Fibroblast of pulmonary artery (primary cell): ENCODE measurements around the gene PRM3.

Experiments
- DNase-seq: peaks from one replicate; pipeline ENCODE4 v3.0.0-alpha.2; 2010; ENCODE audit warnings: low read depth
- H3K4me3 ChIP-seq: replicated peaks from 2 replicates; pipeline ENCODE4 v1.5.1; 2011; ENCODE audit warnings: low read depth, mild to moderate bottlenecking, control low read depth, low read length, moderate library complexity
- TF ChIP-seq, protein P1 (sequence below): IDR thresholded peaks from 2 replicates; pipeline ENCODE4 v1.5.1; 2011; ENCODE audit warnings: mild to moderate bottlenecking, control low read depth, low read length, inconsistent platforms; ENCODE audit errors: missing control alignments

The PRM3 gene

DNA sequence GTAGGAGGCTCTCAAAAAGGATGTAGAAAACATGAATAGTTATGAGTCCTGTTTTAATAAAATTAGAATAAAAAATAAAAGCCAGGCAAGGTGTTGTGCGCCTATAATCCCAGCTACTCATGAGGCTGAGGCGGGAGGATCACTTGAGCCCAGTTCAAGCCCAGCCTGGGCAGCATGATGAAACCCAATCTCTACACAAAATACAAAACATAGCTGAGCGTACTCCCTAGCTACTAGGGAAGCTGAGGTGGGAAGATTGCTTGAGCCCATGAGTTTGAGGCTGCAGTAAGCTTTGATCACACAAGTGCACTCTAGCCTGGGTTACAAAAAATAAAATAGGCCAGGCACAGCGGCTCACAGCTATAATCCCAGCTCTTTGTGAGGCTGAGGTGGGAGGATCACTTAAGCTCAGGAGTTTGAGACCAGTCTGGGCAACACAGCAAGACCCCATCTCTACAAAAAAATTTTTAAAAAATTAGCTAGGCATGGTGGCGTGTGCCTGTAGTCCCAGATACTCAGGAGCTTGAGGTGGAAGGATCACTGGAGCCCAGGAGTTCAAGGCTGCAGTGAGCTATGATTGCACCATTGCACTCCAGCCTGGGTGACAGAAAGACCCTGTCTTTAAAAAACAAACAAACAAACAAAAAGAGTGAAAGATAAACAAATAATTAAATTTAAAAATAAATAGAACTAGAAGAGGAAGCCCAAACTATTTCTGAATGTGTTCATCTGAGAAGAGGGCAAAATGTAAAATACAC, 24.9 kb upstream of the PRM3 start:
- no peak for DNase-seq
- no peak overlapping the region for H3K4me3 ChIP-seq
- TF ChIP-seq, protein P1, sequence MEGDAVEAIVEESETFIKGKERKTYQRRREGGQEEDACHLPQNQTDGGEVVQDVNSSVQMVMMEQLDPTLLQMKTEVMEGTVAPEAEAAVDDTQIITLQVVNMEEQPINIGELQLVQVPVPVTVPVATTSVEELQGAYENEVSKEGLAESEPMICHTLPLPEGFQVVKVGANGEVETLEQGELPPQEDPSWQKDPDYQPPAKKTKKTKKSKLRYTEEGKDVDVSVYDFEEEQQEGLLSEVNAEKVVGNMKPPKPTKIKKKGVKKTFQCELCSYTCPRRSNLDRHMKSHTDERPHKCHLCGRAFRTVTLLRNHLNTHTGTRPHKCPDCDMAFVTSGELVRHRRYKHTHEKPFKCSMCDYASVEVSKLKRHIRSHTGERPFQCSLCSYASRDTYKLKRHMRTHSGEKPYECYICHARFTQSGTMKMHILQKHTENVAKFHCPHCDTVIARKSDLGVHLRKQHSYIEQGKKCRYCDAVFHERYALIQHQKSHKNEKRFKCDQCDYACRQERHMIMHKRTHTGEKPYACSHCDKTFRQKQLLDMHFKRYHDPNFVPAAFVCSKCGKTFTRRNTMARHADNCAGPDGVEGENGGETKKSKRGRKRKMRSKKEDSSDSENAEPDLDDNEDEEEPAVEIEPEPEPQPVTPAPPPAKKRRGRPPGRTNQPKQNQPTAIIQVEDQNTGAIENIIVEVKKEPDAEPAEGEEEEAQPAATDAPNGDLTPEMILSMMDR: no peak

DNA sequence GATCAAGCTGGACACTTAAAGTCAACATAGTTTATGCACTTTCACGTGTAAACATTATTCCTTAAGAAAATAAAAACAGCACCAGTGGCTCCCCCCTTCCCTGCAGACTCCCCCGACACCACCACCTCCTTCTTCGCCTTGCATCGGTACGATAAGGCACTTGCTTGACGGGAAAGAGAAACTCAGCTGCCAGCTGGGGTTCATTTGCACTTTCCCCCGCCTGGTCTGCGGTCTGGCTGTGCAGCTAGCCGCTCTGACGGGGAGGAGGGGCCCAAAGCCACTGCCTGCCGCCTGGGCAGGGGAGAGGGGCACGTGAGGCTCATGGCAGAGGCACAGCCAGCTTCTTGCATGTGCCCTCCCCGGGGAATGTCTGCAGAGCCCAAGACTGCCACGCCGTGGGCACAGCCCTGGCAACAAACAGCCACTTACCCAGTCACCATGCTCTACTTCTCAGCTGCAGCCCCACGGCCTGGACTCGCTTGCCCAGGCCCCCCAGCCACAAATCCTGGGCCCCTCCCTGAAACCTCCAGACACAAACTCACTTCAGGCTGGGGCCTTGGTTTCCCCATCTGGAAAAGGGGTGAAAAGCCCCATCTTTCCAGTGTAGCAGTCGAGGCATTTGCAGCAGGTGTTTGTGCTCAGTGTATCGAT, 24.2 kb upstream of the PRM3 start:
- TF ChIP-seq, protein P1: no peak
- peak; percentile 50 for DNase-seq

DNA sequence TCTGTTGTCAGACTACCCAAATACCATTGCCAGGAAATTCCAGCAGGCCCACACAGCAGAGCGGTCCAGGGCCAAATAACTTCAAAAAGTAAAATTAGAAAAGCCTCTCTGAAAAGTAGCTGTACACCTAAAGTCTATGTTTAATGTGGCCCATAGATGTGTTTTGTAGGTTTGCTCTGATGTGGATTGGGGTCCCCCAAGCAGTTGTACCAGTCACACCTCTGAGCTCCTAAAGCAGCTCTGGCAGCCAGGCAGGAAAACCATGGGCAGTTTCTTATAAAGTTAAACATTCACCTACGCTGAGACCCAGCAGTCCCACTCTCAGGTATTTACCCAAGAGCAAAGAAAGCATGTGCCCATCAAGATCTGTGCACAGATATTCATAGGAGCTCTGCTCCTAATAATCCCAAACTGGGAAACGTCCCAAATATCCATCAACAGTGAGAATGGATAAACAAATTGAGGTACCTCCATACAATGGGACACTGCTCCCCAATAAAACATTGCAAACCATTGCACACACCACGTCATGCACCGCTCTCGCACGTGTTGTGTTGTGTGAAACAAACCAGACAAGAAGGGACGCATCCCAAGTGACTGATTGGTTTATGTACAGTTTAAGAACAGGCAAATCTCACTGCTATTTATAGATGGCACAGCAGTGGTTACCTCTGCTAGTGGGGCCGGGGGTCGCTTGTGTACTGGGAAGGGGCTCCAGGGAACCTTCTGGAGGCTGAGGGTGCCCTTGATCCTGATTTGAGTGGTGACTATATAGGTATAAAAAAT, 23.5 kb upstream of the PRM3 start:
- DNase-seq: no peak
- H3K4me3 ChIP-seq: no peak overlapping the region

More for the DNA sequence above, 24.2 kb upstream of the PRM3 start:
- no peak overlapping the region for H3K4me3 ChIP-seq

DNA sequence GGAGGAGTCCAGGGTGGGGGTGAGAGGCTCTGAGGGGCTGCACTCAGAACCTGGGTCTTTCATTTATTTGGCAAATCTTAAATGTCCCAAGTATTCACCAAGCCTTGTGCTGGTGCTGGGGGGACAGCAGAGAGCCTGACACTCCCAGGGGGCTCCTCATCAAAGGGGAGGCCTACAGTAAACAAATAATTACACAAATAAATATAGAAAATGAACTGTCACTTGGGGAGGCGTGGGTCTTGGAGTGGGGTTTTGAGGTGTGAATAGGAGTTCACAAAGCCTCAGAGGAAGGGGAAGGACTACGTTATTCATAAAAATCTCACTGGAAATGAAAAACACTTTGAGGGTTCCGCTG, 22.9 kb upstream of the PRM3 start:
- H3K4me3 ChIP-seq: no peak overlapping the region
- TF ChIP-seq, protein P1: no peak
- no peak for DNase-seq

More for the DNA sequence above, 23.5 kb upstream of the PRM3 start:
- TF ChIP-seq, protein P1: no peak

DNA sequence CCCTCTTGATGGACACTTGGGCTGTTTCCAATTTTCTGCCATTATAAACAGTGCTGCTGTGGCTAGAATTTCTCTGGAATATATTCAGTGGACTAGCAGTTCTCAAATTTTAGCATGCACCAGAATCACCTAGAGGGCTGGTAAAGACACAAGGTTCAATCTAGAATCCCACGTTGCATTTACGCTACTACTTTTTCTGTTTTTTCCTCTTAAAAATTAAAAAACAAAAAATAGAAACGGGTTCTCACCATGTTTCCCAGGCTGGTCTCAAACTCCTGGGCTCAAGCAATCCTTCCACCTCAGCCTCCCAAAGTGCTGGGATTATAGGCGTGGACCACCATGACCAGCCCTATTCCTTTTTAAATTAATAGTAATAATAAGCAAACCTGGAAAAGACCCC, 22.2 kb upstream of the PRM3 start:
- DNase-seq: no peak
- TF ChIP-seq, protein P1: no peak
- H3K4me3 ChIP-seq: no peak overlapping the region

DNA sequence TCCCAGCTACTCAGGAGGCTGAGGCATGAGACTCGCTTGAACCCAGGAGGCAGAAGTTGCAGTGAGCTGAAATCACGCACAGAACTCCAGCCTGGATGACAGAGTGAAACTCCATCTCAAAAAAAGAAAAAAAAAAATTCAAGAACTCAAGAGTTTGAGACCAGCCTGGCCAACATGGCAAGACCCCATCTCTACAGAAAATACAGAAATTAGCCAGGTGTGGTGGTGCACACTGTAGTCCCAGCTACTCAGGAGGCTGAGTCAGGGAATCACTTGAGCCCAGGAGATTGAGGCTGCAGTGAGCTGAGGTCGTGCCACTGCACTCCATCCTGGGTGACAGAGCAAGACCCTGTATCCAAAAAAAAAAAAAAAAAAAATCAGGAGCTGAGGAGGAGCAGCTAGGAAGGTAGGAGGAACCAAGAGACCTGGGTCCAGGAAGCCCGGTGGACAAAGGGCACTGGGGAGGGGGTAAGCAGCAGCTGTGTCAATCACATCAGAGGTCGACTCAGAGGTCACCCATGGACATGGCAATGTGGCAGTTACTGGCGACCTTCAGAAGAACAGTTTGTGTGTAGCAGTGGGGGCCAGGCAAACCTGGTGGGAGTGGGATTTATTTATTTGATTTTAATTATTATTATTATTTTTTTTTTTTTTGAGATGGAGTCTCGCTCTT, 18.8 kb upstream of the PRM3 start:
- TF ChIP-seq, protein P1: no peak
- DNase-seq: no peak
- H3K4me3 ChIP-seq: no peak overlapping the region
